HL-60 (cell line): ENCODE data around the gene PDE8B.

Source experiments
- DNase-seq, 2 experiments: peaks; one replicate each; pipeline ENCODE4 v3.0.0-alpha.2; 2010 to 2020; ENCODE audit warnings: low read depth in 1 of 2, low spot score in 1 of 2
- H3K27ac ChIP-seq: fragments of 250-450 bp; sonication (Bioruptor Pico); replicated peaks from 2 replicates; pipeline ENCODE4 v1.5.1; 2020; ENCODE audit warnings: mild to moderate bottlenecking, moderate library complexity
- H3K27me3 ChIP-seq: fragments of 250-450 bp; sonication (Bioruptor Pico); 2 replicates; pipeline ENCODE4 v1.5.1; 2021; ENCODE audit warnings: mild to moderate bottlenecking, moderate library complexity; ENCODE audit not compliant: insufficient read depth, poor library complexity, severe bottlenecking
- H3K4me3 ChIP-seq: replicated peaks from 2 replicates; pipeline ENCODE4 v1.5.1; 2011; ENCODE audit warnings: mild to moderate bottlenecking, control low read depth, low read length; ENCODE audit not compliant: insufficient read depth
- CTCF ChIP-seq: IDR thresholded peaks from one replicate; pipeline ENCODE4 v1.5.1; 2011; ENCODE audit warnings: low read length, control low read depth, inconsistent platforms; ENCODE audit not compliant: insufficient read depth
- GABPA ChIP-seq: IDR thresholded peaks from 2 replicates; pipeline ENCODE4 v1.6.1; 2012; ENCODE audit warnings: low read depth
- POLR2AphosphoS5 ChIP-seq: IDR thresholded peaks from 2 replicates; pipeline ENCODE4 v1.6.1; 2012; ENCODE audit warnings: low read depth
- REST ChIP-seq: IDR thresholded peaks from 2 replicates; pipeline ENCODE4 v1.6.1; 2012; ENCODE audit warnings: low read depth; ENCODE audit not compliant: insufficient replicate concordance
- SPI1 ChIP-seq: IDR thresholded peaks from 2 replicates; pipeline ENCODE4 v1.6.1; 2012; ENCODE audit warnings: low read depth, mild to moderate bottlenecking, borderline replicate concordance

PDE8B gene

GRCh38 chr5:77397686-77398292 lies 187.3 kb downstream of the PDE8B start:
- TF ChIP-seq GABPA: no peak
- TF ChIP-seq REST: no peak
- no peak for TF ChIP-seq SPI1
- no peak for TF ChIP-seq POLR2AphosphoS5
- TF ChIP-seq CTCF: no peak
- H3K27me3 ChIP-seq: no peaks in the 10 kb centered on the region
- no peak for DNase-seq
- H3K27ac ChIP-seq: no peak overlapping the region
- H3K4me3 ChIP-seq: no peak overlapping the region

- no peak overlapping the region for H3K27ac ChIP-seq
- TF ChIP-seq POLR2AphosphoS5: no peak
- TF ChIP-seq REST: no peak
- no peak for TF ChIP-seq CTCF
- no peak for TF ChIP-seq SPI1
- TF ChIP-seq GABPA: no peak
- H3K4me3 ChIP-seq: no peak overlapping the region
- DNase-seq: no peak
- H3K27me3 ChIP-seq: no peaks in the 10 kb centered on the region
Observed at GRCh38 chr5:77398458-77398857, 188.0 kb downstream of the PDE8B start.

GRCh38 chr5:77398896-77399295 lies 188.4 kb downstream of the PDE8B start:
- no peak overlapping the region for H3K4me3 ChIP-seq
- TF ChIP-seq SPI1 (no peak), REST (no peak), POLR2AphosphoS5 (no peak), CTCF (no peak), GABPA (no peak)
- H3K27me3 ChIP-seq: no peaks in the 10 kb centered on the region
- H3K27ac ChIP-seq: no peak overlapping the region
- no peak for DNase-seq
